ENCODE measurements around the gene CDC27. TPM values are rescaled to one million over a fixed set of nuclear protein-coding genes. Genes with fewer than 3 reads are reported as not detected.
"Not testable (repeated sequence)": the region's sequence is repeated elsewhere in the genome, so short reads cannot be mapped to it uniquely, and the experiment has no call there.

The CDC27 gene
- total RNA-seq, 8 experiments from 2014 or later: 32.6 to 72.2 (median 53.3) TPM

- WGBS, 10 experiments: 0 to 100% (median 100%) methylated on average over 1 to 2 of the region's 2 CpGs; no CpG with 5 or more reads in 3 of the 10 experiments
- H3K4me3 ChIP-seq; H3K4me1 ChIP-seq (replicated peaks in 1 of 2); in situ Hi-C loops (cut with MboI; ENCODE audit: low pct_unique_long_range_greater_than_20kb in 2 of 9, low sequenced_read_pairs in 9 of 9, unreplicated experiment in 9 of 9); H3K27ac ChIP-seq: not testable (repeated sequence)
- ATAC-seq (replicated peaks in 6 of 8): peak in 2 of 8 experiments; percentile 71
Measured at GRCh38 chr17:47071171-47071570, 117.9 kb downstream of the CDC27 start.

DNA sequence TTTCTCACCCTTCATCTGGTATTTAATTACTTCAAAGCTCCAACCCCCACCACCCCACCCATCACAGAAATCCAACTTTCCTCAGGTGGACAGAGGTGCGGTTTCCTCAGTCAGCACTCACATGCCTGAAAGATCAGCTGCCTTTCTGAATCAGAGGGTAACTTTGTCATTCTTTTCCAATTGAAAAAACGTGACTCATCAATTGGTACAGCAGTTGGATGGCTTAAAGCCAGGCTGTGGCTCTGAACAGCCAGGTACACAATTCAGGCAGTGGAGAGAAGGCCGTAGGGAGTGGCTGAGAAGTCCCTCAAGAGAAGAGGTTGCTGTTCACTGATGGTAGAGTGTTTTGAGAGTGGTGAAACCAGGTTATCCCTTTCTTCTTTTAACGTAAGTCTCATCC, 118.8 kb downstream of the CDC27 start:
- ATAC-seq (replicated peaks in 6 of 8): peak in 2 of 8 experiments; percentile 5 to 6
- H3K27ac ChIP-seq; in situ Hi-C loops (cut with MboI; ENCODE audit: low pct_unique_long_range_greater_than_20kb in 2 of 9, low sequenced_read_pairs in 9 of 9, unreplicated experiment in 9 of 9); H3K4me3 ChIP-seq; H3K4me1 ChIP-seq (replicated peaks in 1 of 2): not testable (repeated sequence)
- 67 to 88% (median 86%) methylated on average over 1 of the region's 4 CpGs; no CpG with 5 or more reads in 7 of the 10 experiments for WGBS, 10 experiments

Other genes starting within 250 kb of the CDC27 start
- 1 to 10 TPM in 1 of 8 experiments, under 1 TPM in 5, not detected in 2; 0.18 to 1.1 (median 0.52) TPM for gene RPRML, start 210.0 kb downstream of the CDC27 start, total RNA-seq
- under 1 TPM in 1 of 8 experiments, not detected in 7; 0.71 TPM for gene MYL4, start 20.1 kb upstream of the CDC27 start, total RNA-seq
- gene ITGB3, start 64.5 kb upstream of the CDC27 start, total RNA-seq: 1 to 10 TPM in 3 of 8 experiments, under 1 TPM in 5; 0.05 to 5.4 (median 0.75) TPM
- 1 to 10 TPM; 1.3 to 6.9 (median 3.0) TPM for gene EFCAB13, start 134.7 kb upstream of the CDC27 start, total RNA-seq

Measured in motor neuron (in vitro differentiated cells).